Liver (tissue), 9 donors: ENCODE data around the gene TTC3. TPM values are rescaled to one million over a fixed set of nuclear protein-coding genes. Genes with fewer than 3 reads are reported as not detected.

Experiments
- DNase-seq: peaks from one replicate; pipeline ENCODE4 v3.0.0-alpha.2; 2017; ENCODE audit warnings: low spot score
- H3K27ac ChIP-seq, 2 donors: one replicate each; pipeline ENCODE4 v1.7.0; 2013; ENCODE audit warnings: inconsistent platforms in 2 of 2, low read length in 2 of 2, control low read depth in 1 of 2, low read depth in 1 of 2, mild to moderate bottlenecking in 1 of 2
- H3K27me3 ChIP-seq, 4 donors: one replicate each; pipeline versions ENCODE4 v1.6.1 to v1.7.0; 2013; ENCODE audit warnings: low read length in 3 of 4, inconsistent platforms in 1 of 4, mild to moderate bottlenecking in 1 of 4, moderate library complexity in 1 of 4; ENCODE audit not compliant: control insufficient read depth in 4 of 4, insufficient read depth in 4 of 4
- H3K36me3 ChIP-seq, 4 donors: one replicate each; pipeline versions ENCODE4 v1.6.1 to v1.7.0; 2013; ENCODE audit warnings: low read length in 3 of 4, mild to moderate bottlenecking in 3 of 4, low read depth in 1 of 4, moderate library complexity in 1 of 4; ENCODE audit not compliant: control insufficient read depth in 4 of 4, insufficient read depth in 3 of 4
- H3K4me1 ChIP-seq, 4 donors: one replicate each; pipeline versions ENCODE4 v1.6.1 to v1.7.0; 2013; ENCODE audit warnings: low read length in 3 of 4, mild to moderate bottlenecking in 3 of 4, moderate library complexity in 1 of 4; ENCODE audit not compliant: control insufficient read depth in 4 of 4, insufficient read depth in 4 of 4
- H3K4me3 ChIP-seq, 3 donors: one replicate each; pipeline versions ENCODE4 v1.6.1 to v1.7.0; 2013; ENCODE audit warnings: low read length in 3 of 3, control low read depth in 1 of 3, low read depth in 1 of 3, mild to moderate bottlenecking in 1 of 3
- H3K9ac ChIP-seq, 2 donors: one replicate each; pipeline ENCODE4 v1.7.0; 2013; ENCODE audit warnings: low read length in 2 of 2, mild to moderate bottlenecking in 2 of 2, moderate library complexity in 2 of 2, control low read depth in 1 of 2, low read depth in 1 of 2
- H3K9me3 ChIP-seq, 4 donors: one replicate each; pipeline versions ENCODE4 v1.6.1 to v1.7.0; 2013; ENCODE audit warnings: low read length in 3 of 4; ENCODE audit not compliant: control insufficient read depth in 4 of 4
- EGR1 ChIP-seq, 2 donors: IDR thresholded peaks; 2 replicates each; pipeline ENCODE4 v1.6.1; 2016 to 2018; ENCODE audit warnings: antibody characterized with exemption in 2 of 2, low read depth in 2 of 2
- FOXA1 ChIP-seq: IDR thresholded peaks from 2 replicates; pipeline ENCODE4 v1.6.1; 2016; ENCODE audit warnings: antibody characterized with exemption
- FOXA2 ChIP-seq: IDR thresholded peaks from 2 replicates; pipeline ENCODE4 v1.6.1; 2016; ENCODE audit warnings: antibody characterized with exemption
- HNF4G ChIP-seq: IDR thresholded peaks from 2 replicates; pipeline ENCODE4 v1.6.1; 2016; ENCODE audit warnings: antibody characterized with exemption
- JUND ChIP-seq, 2 donors: IDR thresholded peaks; 2 replicates each; pipeline ENCODE4 v1.6.1; 2016; ENCODE audit warnings: antibody characterized with exemption in 2 of 2
- RAD21 ChIP-seq, 2 donors: IDR thresholded peaks; 2 replicates each; pipeline ENCODE4 v1.6.1; 2016; ENCODE audit warnings: antibody characterized with exemption in 2 of 2, mild to moderate bottlenecking in 2 of 2
- WGBS: extraction: QIAGEN DNeasy Blood & Tissue Kit; methylation state at CpG from one replicate; pipeline ENCODE4 v1.1.7; 2013; 5-methylcytosine and 5-hydroxymethylcytosine counted together
- polyA plus RNA-seq, 2 donors: library from polyadenylated mRNA; stranded (reverse) in 1 of 2; unstranded in 1 of 2; fragments of 200-250 nt in 1 of 2; fragments of >200 nt in 1 of 2; fragmentation: Nextera tagmentation in 1 of 2; extraction: Ambion mirVana in 1 of 2; gene quantifications; one replicate each; pipeline versions ENCODE4 v1.2.1 to v1.2.3, GENCODE V29; 2013 to 2015
- total RNA-seq, 2 donors: library from RNA; depleted of rRNA; stranded (reverse); fragments of >200 nt; gene quantifications; one replicate each; pipeline ENCODE4 v1.2.3, GENCODE V29; 2014
- TF ChIP-seq, protein P1 (sequence below): fragments of 150-350 bp; IDR thresholded peaks from 2 replicates; pipeline ENCODE4 v1.5.1; 2017; ENCODE audit warnings: improper control_type of control experiment, low read depth, low read length; ENCODE audit not compliant: missing input control
- TF ChIP-seq, protein P2 (sequence below): IDR thresholded peaks from 2 replicates; pipeline ENCODE4 v1.6.1; 2016; ENCODE audit warnings: antibody characterized with exemption
- TF ChIP-seq, protein P3 (sequence below): IDR thresholded peaks from 2 replicates; pipeline ENCODE4 v1.6.1; 2016; ENCODE audit warnings: antibody characterized with exemption
- TF ChIP-seq, protein P4 (sequence below): IDR thresholded peaks from 2 replicates; pipeline ENCODE4 v1.6.1; 2016; ENCODE audit warnings: antibody characterized with exemption, mild to moderate bottlenecking
- donor health status: healthy.
- donor health status: healthy.
- donor health status: healthy.
- donor health status: healthy.
- donor health status: healthy.

TTC3 gene
- total and polyA plus RNA-seq, 4 donors: 27.2 to 96.1 (median 57.2) TPM

DNA sequence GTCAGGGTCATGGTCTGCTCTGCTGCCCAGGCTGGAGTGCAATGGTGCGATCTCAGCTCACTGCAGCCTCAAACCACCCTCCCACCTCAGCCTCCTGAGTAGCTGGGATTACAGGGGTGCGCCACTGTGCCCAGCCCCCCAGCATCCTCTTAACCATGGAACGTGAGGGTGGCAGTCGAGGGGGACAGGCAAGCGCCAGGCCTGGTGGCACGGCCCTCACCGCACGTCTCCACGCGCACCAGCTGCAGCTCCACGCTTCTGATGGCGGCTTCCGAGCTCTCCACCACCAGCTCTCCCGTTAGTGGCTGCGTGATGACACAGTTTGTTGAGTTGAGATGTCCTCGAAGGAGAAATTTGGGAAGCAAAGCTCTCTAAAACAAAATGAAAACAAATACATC, 154.9 kb downstream of the TTC3 start:
- H3K27ac ChIP-seq: no peak overlapping the region
- DNase-seq: no peak
- H3K9ac ChIP-seq: no peak overlapping the region
- H3K27me3 ChIP-seq: no peaks in the 10 kb centered on the region
- WGBS: 98% methylated on average over 16 of the region's 16 CpGs
- no peaks in the 10 kb centered on the region for H3K4me1 ChIP-seq
- no peak for TF ChIP-seq RAD21 (IDR thresholded peaks at IDR 0.05)
- TF ChIP-seq, protein P1, sequence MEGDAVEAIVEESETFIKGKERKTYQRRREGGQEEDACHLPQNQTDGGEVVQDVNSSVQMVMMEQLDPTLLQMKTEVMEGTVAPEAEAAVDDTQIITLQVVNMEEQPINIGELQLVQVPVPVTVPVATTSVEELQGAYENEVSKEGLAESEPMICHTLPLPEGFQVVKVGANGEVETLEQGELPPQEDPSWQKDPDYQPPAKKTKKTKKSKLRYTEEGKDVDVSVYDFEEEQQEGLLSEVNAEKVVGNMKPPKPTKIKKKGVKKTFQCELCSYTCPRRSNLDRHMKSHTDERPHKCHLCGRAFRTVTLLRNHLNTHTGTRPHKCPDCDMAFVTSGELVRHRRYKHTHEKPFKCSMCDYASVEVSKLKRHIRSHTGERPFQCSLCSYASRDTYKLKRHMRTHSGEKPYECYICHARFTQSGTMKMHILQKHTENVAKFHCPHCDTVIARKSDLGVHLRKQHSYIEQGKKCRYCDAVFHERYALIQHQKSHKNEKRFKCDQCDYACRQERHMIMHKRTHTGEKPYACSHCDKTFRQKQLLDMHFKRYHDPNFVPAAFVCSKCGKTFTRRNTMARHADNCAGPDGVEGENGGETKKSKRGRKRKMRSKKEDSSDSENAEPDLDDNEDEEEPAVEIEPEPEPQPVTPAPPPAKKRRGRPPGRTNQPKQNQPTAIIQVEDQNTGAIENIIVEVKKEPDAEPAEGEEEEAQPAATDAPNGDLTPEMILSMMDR: no peak
- no peak for TF ChIP-seq HNF4G
- no peak for TF ChIP-seq FOXA2
- no peak for TF ChIP-seq JUND (IDR thresholded peaks at IDR 0.05)
- no peak for TF ChIP-seq EGR1 (IDR thresholded peaks at IDR 0.05; ENCODE audit: low read depth in 2 of 2)
- TF ChIP-seq, protein P2, sequence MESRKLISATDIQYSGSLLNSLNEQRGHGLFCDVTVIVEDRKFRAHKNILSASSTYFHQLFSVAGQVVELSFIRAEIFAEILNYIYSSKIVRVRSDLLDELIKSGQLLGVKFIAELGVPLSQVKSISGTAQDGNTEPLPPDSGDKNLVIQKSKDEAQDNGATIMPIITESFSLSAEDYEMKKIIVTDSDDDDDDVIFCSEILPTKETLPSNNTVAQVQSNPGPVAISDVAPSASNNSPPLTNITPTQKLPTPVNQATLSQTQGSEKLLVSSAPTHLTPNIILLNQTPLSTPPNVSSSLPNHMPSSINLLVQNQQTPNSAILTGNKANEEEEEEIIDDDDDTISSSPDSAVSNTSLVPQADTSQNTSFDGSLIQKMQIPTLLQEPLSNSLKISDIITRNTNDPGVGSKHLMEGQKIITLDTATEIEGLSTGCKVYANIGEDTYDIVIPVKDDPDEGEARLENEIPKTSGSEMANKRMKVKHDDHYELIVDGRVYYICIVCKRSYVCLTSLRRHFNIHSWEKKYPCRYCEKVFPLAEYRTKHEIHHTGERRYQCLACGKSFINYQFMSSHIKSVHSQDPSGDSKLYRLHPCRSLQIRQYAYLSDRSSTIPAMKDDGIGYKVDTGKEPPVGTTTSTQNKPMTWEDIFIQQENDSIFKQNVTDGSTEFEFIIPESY: no peak
- H3K36me3 ChIP-seq: peaks cover 17 to 53% (median 35%) of the 10 kb centered on the region in 4 donors
- H3K9me3 ChIP-seq: no peaks in the 10 kb centered on the region
- no peak overlapping the region for H3K4me3 ChIP-seq

DNA sequence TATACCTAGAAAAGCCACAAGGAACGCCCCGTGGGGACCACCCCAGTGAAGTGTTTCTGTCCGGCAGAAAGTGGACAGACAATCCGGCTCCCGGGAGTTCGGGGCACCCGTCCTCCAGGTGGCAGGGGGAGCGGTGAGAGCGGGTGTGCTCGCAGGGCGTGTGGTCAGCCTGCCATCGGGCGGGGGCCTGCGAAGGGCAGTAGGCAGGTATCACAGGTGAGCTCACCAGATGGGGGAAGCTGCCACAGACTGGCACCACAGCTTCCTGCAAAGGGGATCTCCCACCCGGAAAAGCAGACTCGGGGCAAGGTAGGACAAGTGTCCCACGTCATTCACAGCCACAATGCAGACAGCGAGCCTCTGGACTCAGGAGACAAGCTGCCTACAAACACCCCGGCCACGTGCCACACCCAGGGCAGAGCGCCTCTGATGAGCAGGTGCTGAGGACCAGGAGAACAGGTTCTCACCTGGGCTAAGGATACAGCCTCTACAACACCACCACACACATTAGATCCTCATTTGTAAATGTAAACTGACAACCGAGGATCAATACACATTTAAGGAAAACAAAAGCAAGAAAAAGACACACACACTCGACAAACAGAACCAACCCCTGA, 157.7 kb downstream of the TTC3 start:
- peaks cover 8 to 47% (median 29%) of the 10 kb centered on the region in 4 donors for H3K36me3 ChIP-seq
- no peak overlapping the region for H3K4me3 ChIP-seq
- H3K4me1 ChIP-seq: no peaks in the 10 kb centered on the region
- TF ChIP-seq JUND (IDR thresholded peaks at IDR 0.05) (no peak), FOXA1 (no peak)
- TF ChIP-seq, protein P3, sequence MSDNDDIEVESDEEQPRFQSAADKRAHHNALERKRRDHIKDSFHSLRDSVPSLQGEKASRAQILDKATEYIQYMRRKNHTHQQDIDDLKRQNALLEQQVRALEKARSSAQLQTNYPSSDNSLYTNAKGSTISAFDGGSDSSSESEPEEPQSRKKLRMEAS: no peak
- TF ChIP-seq, protein P4, sequence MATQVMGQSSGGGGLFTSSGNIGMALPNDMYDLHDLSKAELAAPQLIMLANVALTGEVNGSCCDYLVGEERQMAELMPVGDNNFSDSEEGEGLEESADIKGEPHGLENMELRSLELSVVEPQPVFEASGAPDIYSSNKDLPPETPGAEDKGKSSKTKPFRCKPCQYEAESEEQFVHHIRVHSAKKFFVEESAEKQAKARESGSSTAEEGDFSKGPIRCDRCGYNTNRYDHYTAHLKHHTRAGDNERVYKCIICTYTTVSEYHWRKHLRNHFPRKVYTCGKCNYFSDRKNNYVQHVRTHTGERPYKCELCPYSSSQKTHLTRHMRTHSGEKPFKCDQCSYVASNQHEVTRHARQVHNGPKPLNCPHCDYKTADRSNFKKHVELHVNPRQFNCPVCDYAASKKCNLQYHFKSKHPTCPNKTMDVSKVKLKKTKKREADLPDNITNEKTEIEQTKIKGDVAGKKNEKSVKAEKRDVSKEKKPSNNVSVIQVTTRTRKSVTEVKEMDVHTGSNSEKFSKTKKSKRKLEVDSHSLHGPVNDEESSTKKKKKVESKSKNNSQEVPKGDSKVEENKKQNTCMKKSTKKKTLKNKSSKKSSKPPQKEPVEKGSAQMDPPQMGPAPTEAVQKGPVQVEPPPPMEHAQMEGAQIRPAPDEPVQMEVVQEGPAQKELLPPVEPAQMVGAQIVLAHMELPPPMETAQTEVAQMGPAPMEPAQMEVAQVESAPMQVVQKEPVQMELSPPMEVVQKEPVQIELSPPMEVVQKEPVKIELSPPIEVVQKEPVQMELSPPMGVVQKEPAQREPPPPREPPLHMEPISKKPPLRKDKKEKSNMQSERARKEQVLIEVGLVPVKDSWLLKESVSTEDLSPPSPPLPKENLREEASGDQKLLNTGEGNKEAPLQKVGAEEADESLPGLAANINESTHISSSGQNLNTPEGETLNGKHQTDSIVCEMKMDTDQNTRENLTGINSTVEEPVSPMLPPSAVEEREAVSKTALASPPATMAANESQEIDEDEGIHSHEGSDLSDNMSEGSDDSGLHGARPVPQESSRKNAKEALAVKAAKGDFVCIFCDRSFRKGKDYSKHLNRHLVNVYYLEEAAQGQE: no peak
- WGBS: 95% methylated on average over 23 of the region's 23 CpGs
- no peaks in the 10 kb centered on the region for H3K27me3 ChIP-seq
- no peaks in the 10 kb centered on the region for H3K9me3 ChIP-seq
- DNase-seq: no peak
- no peak overlapping the region for H3K27ac ChIP-seq
- H3K9ac ChIP-seq: no peak overlapping the region
